HG02852 (cell line): Measurements from ENCODE around the gene OSBPL2.

ENCODE experiments used
- ATAC-seq: cut with Tn5 transposase; IDR thresholded peaks from one replicate; pipeline ENCODE4 v1.9.1; 2021; ENCODE audit warnings: mild to moderate bottlenecking, moderate library complexity; ENCODE audit not compliant: unreplicated experiment

OSBPL2 gene

DNA sequence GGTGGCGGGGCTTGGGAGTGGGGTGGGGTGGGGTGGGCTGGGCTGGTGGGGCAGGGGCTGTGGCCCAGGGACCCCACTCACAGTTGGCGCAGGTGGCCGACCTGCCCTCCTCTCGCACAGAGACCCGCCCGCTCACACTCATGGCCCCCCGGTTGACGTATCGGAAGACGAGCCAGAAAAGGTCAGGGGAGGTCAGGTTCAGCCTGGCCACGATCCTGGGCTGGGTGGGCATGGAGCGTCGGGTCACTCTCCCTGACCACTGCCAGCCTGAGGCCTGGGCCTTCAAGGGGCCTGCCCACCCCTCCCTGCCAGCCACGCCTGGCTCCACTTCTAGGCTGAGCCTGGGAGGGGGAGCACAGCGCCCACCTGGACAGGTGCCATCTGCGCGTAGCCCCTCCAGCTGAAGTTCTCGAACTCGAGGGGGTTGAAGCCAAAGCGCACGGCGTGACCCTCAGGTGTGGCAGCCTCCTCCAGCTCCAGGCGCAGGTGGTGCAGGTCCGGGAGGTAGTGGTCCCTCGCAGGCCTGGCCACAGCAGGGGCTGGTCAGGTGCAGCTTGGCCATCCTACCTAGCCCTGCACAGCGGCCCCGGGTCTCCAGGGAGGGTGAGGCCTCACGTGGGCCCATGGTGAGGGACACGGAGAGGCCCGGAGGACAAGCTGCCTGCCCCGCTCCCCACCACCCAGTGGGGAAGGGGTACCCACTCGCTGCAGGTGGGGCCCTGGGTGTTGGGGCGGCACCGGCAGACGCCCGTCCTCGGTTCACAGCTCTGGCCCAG is 95.7 kb downstream of the OSBPL2 start:
- no peak for ATAC-seq

DNA sequence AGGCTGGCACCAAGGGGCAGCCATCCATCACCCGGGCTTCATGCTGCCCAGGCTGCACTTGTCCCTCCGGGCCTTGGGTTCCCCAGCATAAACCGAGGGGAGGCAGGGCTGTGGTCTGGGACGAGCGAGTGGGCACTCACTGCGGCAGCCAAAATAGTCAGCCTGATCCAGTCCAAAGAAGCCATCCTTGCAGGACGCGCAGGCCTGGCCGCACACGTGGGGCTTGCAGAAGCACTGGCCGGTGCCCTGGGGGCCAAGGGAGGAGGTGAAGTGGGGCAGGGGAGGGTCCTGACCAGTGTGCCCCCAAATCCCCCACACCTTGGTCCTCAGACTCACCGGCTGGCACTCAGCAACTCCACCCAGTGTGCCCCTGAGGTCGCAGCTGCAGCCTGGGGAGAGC is 96.6 kb downstream of the OSBPL2 start:
- no peak for ATAC-seq

DNA sequence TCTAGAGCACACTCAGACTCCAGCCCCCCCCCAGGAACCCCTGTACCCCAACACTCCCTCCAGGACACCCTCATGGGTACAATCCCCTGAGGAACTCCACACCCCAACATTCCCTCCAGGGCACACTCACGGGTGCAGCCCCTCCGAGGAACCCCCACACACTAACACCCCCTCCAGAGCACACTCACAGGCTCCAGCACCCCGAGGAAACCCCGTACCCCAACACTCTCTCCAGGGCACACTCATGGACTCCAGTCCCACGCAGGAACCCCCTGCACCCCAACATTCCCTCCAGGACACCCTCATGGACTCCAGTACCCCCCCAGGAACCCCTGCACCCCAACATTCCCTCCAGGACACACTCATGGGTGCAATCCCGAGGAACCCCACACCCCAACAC is 97.2 kb downstream of the OSBPL2 start:
- ATAC-seq: no peak

DNA sequence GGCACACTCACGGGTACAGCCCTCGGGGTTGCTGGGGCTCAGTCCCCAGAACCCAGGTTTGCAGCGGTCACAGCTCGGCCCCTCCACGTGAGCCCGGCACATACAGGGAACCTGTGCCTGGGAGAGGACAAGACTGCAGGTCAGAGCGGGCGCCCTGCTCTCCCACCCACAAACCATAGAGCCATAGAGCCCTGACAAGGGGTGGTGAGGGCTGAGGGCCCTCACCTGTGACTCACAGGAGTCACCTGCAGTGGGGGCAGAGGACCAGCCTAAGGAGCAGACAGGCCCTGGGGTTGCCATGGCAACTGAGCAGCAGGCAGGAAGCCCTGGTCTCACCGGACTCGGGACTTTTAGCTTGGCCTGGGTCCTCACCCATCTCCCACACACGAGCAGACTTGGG is 98.0 kb downstream of the OSBPL2 start:
- no peak for ATAC-seq

DNA sequence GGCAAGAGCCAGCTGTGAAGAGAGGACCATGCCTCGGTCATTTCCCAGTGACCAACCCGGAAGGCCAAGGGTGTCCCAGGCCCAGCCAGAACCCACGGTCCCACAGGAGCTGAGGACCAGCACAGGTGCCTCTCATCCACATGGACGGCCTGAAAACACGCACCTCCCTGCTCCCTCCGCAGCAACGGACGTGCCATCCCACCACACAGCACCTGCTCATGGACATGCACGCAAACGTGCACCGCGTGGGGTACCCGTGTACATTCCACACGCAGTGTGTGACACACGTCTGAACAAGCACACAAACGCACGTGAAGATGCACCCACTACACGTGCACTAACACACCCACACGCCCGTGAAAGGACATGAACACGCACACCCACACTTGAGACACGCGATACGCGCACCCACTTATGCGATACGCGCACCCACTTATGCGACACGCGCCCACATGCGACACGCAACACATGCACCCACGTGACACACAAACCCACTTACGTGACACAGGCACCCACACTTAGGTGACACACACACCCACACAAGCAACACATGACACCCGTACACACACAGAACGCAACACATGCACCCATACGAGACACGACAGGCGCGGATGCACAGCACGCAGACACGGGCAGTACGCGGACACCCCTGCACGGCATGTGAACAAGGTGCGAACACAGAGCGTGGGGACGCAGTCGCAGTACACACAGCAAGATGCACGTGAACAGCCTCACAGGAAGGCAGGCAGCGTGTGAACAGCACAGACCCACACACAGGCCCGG is 98.6 kb downstream of the OSBPL2 start:
- ATAC-seq: no peak

DNA sequence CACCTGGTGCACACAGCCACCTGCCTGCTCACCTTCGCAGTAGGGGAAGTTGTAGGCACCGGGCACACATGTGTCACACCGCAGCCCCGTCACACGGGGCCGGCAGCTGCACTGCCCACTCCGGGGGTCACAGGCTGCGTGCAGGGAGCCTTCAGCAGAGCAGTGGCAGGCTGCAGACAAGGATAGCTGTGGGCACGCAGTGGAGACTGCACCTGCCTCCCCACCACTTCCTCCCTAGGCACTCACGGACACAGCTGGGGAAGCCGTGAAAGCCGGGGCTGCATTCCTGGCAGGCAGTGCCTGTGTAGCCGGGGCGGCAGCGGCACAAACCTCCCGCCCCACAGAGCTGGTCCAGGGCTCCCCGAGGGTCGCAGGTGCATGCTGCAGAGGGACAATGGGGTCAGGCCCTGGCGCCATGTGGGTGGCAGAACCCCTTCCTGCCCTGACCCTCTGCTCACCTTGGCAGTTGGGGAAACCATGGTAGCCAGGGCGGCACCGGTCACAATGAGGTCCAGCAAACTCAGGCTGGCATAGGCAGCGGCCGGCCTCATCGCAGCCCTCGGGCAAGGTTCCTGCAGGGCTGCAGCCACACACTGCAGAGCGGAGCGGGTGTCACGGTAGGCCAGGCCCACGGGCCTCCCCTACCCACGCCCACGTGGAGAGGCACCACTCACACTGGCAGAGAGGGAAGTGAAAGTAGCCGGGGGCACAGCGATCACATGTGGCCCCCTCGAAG is 99.4 kb downstream of the OSBPL2 start:
- no peak for ATAC-seq

DNA sequence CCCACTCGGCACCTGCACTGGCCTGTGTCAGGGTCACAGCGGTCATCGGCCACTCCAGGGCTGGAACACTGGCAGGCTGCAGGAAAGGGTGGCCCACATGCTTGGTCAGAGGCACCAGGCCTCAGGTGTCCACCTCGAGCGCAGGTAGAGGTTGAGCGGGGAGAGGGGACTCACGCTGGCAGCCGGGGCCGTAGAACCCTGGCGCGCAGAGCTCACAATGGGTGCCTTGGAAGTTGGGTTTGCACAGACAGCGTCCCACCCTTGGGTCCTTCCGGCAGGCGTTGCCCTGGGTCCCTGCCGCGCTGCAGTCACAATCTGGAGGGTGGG is 99.9 kb downstream of the OSBPL2 start:
- ATAC-seq: no peak

DNA sequence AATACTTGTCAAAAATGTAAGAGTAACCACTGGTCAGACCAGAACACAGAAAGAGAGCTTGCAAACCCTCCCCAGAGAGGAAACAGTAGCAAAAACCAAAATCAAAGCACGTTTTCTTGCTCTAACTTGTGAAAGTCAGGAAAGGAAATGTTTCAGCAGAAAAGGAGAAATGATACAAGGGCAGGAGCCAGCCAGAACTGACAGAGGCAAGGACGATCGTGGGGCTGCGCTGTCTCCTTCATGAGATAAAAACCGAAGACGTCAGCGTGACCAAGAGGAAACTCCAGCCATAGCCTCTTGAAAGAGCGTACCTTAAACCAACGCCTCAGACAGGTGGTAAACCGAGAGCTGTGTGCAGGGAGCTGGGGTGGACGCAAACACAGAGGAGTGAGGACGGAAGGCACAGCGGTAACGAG is 101.3 kb downstream of the OSBPL2 start:
- ATAC-seq: peak; percentile 66

DNA sequence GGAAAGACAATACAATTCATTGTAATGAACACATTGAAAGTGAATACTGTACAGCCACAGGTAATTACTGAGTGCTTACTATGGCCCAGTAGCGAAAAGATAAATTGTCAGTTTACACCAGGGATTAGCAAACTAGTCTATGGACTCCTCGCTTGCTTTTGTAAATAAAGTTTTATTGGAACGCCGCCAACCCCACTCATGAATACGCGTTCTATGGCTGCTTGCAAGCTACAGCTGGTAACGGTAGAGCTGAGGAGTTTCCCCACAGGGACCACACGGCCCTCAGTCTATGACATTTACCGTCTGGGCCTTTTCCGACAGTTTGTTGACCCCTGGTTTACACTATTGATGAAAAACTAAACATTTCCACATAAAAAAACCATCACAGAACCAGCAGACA is 104.6 kb downstream of the OSBPL2 start:
- ATAC-seq: no peak

DNA sequence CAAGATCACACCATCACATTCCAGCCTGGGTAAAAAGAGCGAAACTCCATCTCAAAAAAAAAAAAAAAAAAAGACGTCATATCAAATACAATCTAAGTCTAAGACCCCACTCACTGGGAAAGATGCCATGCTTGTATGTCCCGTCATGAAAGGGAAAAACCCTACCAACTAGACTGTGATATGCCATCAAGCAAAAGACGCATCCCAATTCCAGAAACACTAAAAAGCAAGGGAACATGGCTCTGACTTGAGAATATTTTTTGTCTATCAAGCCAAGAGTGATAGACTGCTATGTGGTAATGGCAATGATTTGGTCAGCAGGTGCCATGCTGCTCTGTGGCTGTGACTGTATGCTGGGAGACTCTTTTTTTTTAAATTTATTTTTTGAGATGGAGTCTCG is 105.8 kb downstream of the OSBPL2 start:
- ATAC-seq: no peak

DNA sequence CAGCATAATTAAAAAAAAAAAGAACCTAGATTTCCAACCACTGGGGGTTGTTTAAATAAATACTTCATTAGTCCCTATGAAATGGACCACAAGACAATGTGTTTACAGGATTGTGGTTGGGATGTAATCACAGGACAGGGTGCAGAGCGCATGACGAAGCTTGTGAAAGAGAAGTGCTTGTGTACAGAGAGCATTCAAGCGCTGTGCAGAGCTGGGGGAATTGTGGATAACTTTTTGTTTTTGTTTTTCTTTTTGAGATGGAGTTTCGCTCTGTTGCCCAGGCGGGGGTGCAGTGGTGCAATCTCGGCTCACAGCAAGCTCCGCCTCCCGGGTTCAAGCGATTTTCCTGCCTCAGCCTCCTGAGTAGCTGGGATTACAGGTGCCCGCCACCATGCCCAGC is 106.5 kb downstream of the OSBPL2 start:
- no peak for ATAC-seq
